Measurements from ENCODE around the gene SCUBE3.
A peak's percentile ranks its signal among the peaks of the same experiment; 100 is the strongest.

SCUBE3 gene

GRCh38 chr6:35181308-35181932, 32.3 kb upstream of the SCUBE3 start:
- TF ChIP-seq, protein P1, sequence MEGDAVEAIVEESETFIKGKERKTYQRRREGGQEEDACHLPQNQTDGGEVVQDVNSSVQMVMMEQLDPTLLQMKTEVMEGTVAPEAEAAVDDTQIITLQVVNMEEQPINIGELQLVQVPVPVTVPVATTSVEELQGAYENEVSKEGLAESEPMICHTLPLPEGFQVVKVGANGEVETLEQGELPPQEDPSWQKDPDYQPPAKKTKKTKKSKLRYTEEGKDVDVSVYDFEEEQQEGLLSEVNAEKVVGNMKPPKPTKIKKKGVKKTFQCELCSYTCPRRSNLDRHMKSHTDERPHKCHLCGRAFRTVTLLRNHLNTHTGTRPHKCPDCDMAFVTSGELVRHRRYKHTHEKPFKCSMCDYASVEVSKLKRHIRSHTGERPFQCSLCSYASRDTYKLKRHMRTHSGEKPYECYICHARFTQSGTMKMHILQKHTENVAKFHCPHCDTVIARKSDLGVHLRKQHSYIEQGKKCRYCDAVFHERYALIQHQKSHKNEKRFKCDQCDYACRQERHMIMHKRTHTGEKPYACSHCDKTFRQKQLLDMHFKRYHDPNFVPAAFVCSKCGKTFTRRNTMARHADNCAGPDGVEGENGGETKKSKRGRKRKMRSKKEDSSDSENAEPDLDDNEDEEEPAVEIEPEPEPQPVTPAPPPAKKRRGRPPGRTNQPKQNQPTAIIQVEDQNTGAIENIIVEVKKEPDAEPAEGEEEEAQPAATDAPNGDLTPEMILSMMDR (conservative IDR thresholded peaks at IDR 0.05; ENCODE audit: low read depth, low read length) = no peak
- Histone ChIP-seq H3K27me3 (ENCODE audit: insufficient read depth, low read depth) (no peaks in the 10 kb centered on the region), H3K27ac (no peak overlapping the region), H2AFZ (ENCODE audit: low read depth) (peak overlapping the region; percentile 38; the same call in 1 of the 2 replicates), H3K9ac (no peak overlapping the region), H3K36me3 (ENCODE audit: insufficient read depth) (no peaks in the 10 kb centered on the region), H3K4me1 (ENCODE audit: low read depth, poor library complexity, severe bottlenecking) (peaks cover 40% of the 10 kb centered on the region), H3K4me2 (peak overlapping the region; percentile 23; the same call in 1 of the 2 replicates), H4K20me1 (ENCODE audit: insufficient read depth) (no peaks in the 10 kb centered on the region), H3K79me2 (ENCODE audit: insufficient read depth, low read depth) (no peaks in the 10 kb centered on the region), H3K4me3 (IDR thresholded peaks at IDR 0.05; ENCODE audit: insufficient read depth, low read depth, low read length) (no peak overlapping the region)

DNA sequence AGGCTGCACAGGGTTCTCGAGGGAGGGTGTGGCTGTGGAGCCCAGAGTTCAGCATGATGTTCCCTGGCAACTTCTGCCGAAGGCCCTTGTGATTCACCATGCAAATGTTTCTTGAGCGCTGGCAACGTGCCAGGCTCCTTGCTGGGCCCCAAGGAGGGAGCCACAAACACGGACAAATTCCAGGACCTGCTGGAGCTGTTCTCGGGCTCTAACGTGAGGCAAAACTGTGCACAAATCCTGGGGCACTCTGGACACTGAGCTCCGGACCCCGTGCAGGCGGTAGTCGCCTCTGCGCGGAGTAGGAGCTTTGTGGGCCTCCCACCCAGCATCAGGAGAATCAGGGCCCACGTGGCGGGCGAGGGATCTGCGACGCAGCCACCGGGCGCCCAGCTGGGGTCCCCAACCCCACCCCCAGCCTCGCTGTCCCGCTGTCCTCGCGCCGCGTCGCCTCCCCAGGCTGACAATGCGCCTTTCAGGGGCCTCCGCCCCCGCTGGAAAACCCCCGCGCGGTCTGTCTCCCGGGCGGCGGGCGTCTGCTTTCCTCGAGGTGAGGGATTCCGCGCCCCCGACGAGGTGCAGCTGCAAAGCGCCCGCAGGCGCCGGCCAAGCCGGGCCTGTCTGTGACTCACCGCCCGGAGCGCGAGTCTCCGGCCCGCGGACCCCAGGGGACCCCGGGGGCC, 31.7 kb upstream of the SCUBE3 start:
- Histone ChIP-seq H3K4me2 (no peak overlapping the region; the same call in 1 of the 2 replicates), H3K36me3 (ENCODE audit: insufficient read depth) (no peaks in the 10 kb centered on the region), H3K27ac (no peak overlapping the region), H3K27me3 (ENCODE audit: insufficient read depth, low read depth) (no peaks in the 10 kb centered on the region), H3K79me2 (ENCODE audit: insufficient read depth, low read depth) (no peaks in the 10 kb centered on the region), H3K9ac (no peak overlapping the region), H2AFZ (ENCODE audit: low read depth) (no peak overlapping the region), H4K20me1 (ENCODE audit: insufficient read depth) (no peaks in the 10 kb centered on the region), H3K4me1 (ENCODE audit: low read depth, poor library complexity, severe bottlenecking) (peaks cover 40% of the 10 kb centered on the region), H3K4me3 (IDR thresholded peaks at IDR 0.05; ENCODE audit: insufficient read depth, low read depth, low read length) (no peak overlapping the region)
- TF ChIP-seq, protein P1 (conservative IDR thresholded peaks at IDR 0.05; ENCODE audit: low read depth, low read length) = no peak

GRCh38 chr6:35183281-35183680, 30.5 kb upstream of the SCUBE3 start:
- TF ChIP-seq, protein P1 (conservative IDR thresholded peaks at IDR 0.05; ENCODE audit: low read depth, low read length) = no peak

GRCh38 chr6:35183935-35184334, 29.8 kb upstream of the SCUBE3 start:
- Histone ChIP-seq H3K79me2 (ENCODE audit: insufficient read depth, low read depth) (no peaks in the 10 kb centered on the region), H3K27ac (no peak overlapping the region), H4K20me1 (ENCODE audit: insufficient read depth) (no peaks in the 10 kb centered on the region), H3K4me3 (IDR thresholded peaks at IDR 0.05; ENCODE audit: insufficient read depth, low read depth, low read length) (no peak overlapping the region), H3K4me1 (ENCODE audit: low read depth, poor library complexity, severe bottlenecking) (peaks cover 30% of the 10 kb centered on the region), H3K36me3 (ENCODE audit: insufficient read depth) (no peaks in the 10 kb centered on the region), H3K4me2 (no peak overlapping the region), H3K9ac (no peak overlapping the region), H2AFZ (ENCODE audit: low read depth) (no peak overlapping the region), H3K27me3 (ENCODE audit: insufficient read depth, low read depth) (no peaks in the 10 kb centered on the region)
- TF ChIP-seq, protein P1 (conservative IDR thresholded peaks at IDR 0.05; ENCODE audit: low read depth, low read length) = no peak

More at GRCh38 chr6:35183281-35183680, 30.5 kb upstream of the SCUBE3 start:
- no peaks in the 10 kb centered on the region for H4K20me1 ChIP-seq (ENCODE audit: insufficient read depth)
- no peaks in the 10 kb centered on the region for H3K27me3 ChIP-seq (ENCODE audit: insufficient read depth, low read depth)
- H3K36me3 ChIP-seq (ENCODE audit: insufficient read depth) = no peaks in the 10 kb centered on the region
- H3K27ac ChIP-seq = no peak overlapping the region
- peaks cover 37% of the 10 kb centered on the region for H3K4me1 ChIP-seq (ENCODE audit: low read depth, poor library complexity, severe bottlenecking)
- no peaks in the 10 kb centered on the region for H3K79me2 ChIP-seq (ENCODE audit: insufficient read depth, low read depth)
- H2AFZ ChIP-seq (ENCODE audit: low read depth) = no peak overlapping the region
- no peak overlapping the region for H3K4me2 ChIP-seq
- no peak overlapping the region for H3K4me3 ChIP-seq (IDR thresholded peaks at IDR 0.05; ENCODE audit: insufficient read depth, low read depth, low read length)
- no peak overlapping the region for H3K9ac ChIP-seq

All from KMS-11 (cell line).